ES-I3 (cell line): ENCODE data around the gene KISS1.

ENCODE experiments used
- H3K36me3 ChIP-seq: 2 replicates; pipeline ENCODE4 v1.6.1; 2013; ENCODE audit warnings: mild to moderate bottlenecking, low read length, control low read depth, moderate library complexity; ENCODE audit not compliant: insufficient read depth
- H3K4me1 ChIP-seq: 2 replicates; pipeline ENCODE4 v1.6.1; 2013; ENCODE audit warnings: mild to moderate bottlenecking, control low read depth, low read length; ENCODE audit not compliant: insufficient read depth
- H3K9ac ChIP-seq: 2 replicates; pipeline ENCODE4 v1.6.1; 2013; ENCODE audit warnings: low read depth, mild to moderate bottlenecking, low read length, moderate library complexity
- H3K9me3 ChIP-seq: 2 replicates; pipeline ENCODE4 v1.6.1; 2013; ENCODE audit warnings: mild to moderate bottlenecking, low read length, moderate library complexity; ENCODE audit not compliant: control insufficient read depth, insufficient read depth

The KISS1 gene

DNA sequence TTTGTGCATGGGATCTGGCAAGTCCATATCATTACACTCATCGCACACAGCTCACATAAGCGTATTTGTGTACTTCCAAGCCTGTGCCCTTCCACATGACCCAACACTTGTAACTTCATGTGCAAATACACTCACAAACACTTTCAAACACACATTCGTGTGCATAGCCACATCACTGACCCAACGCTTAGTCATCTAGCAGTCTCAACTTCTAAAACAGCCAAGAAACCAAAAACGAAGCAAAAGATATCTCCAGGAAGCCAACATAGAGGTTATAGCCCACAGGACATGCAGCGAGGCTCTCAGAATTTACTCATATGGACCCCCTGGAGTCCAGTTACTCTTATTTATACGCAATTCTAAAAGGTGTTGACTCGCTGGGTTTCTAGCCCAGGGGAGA lies 28.4 kb upstream of the KISS1 start:
- Histone ChIP-seq H3K9ac (no peak overlapping the region), H3K9me3 (no peaks in the 10 kb centered on the region), H3K4me1 (0 out of 2 replicates have a peak, but pooled peaks cover 3% of the 10 kb centered on the region), H3K36me3 (no peaks in the 10 kb centered on the region)

DNA sequence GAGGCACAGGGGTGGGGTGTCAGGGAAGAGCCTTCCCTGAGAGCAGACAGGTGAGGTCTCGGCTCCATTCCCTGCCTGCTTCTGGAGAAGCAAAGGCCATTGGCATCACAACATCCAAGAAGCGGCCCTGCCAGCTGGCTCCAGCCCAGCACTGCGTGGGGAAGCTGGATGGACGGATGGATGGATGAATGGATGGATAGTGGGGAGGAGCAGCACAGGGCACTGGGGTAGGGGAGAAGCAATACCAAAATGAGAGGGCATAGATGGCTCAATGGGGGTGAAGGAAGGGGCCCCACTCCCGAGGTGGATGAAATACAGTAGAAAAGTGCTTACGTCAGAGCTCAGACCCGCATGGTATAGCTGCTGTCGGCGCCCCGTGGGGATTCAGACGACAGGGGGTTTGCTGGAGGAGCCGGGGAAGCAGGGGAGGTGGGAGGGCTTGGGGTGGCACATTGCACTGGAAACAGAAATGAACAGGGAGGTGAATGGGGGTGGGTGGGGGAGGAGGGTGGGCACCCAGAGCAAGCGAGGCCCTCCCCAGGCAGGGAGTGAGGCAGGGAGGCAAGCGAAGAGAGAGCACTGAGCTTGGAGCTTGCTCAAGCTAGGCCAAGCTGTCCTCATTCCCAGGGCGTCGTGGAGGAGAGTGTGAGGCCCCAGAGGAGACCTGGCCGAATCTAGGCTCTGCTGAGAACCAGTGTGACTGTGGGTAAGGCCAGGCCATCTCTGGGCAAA lies 27.0 kb upstream of the KISS1 start:
- no peak overlapping the region for H3K9ac ChIP-seq
- no peaks in the 10 kb centered on the region for H3K36me3 ChIP-seq
- H3K4me1 ChIP-seq: 0 out of 2 replicates have a peak, but pooled peaks cover 3% of the 10 kb centered on the region
- H3K9me3 ChIP-seq: no peaks in the 10 kb centered on the region

DNA sequence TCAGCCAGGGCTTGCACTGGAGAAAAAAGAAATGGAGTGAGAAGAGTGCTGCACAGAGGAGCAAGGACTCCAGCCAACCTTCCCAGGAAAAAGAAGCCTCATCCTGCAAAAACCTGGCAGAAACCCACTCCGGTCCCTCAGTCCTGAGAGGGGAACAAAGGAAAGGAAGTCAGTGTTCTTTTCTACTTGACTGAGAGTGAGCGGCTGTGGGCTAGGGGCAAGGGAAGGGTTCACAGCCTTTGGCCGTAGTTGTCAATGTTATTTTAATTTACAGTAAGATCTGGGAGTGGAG lies 26.4 kb upstream of the KISS1 start:
- Histone ChIP-seq H3K9ac (no peak overlapping the region), H3K9me3 (no peaks in the 10 kb centered on the region), H3K36me3 (no peaks in the 10 kb centered on the region), H3K4me1 (0 out of 2 replicates have a peak, but pooled peaks cover 3% of the 10 kb centered on the region)

DNA sequence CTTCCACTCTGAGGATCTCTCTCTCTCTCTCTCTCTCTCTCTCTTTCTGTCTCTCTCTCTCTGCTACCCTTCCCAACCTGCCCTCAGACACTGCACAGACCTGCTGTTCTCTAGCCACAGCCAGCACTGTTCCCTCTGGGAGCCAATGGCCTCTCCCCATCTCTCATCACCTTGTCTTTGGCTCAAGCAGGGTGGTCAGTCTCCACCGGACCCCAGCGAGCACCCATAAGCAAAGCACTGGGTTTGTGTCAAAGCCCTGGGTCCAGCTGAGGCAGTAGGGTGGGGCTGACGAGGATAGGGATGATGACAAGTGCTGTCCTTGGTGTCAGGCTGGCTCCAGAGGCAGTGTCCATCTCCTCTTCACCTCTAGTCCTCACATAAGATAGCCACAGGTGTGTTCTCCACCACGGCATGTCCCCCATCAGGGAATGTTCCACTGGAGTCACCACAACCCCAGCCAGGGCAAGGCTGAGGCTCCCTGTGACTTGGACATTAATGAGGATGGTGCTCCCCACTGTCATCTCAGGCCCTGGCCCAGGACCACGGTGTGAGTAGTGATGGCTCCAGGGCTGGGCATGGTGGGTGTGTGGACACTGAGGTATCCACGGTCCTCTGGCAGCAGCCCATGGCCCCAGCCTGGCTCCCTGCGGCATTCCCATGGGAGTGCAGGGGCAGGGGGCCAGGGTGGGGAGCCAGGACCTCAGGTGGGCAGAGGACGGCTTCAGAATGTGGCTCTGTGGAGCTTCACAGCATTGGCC lies 25.9 kb upstream of the KISS1 start:
- H3K36me3 ChIP-seq: no peaks in the 10 kb centered on the region
- no peak overlapping the region for H3K9ac ChIP-seq
- 0 out of 2 replicates have a peak, but pooled peaks cover 3% of the 10 kb centered on the region for H3K4me1 ChIP-seq
- H3K9me3 ChIP-seq: no peaks in the 10 kb centered on the region

DNA sequence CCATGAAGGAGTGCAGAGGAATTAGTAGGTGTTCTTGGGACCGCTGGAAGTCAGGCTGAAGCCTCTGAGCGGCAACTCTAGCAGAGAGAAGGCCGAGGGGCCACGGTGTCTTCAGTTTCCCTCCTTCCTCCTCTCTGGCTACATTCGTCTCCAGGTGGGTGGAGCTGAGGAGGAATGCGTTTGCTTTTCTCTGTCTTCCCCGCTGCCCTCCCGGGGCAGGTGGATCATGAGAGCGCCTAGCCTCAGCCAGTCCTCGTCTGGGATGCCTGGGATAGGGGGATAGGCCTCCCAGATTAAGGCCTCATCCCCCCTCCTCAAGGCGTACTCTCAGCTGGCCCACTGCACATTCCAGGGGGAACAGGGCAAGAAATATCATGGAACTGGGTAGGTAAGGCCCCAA lies 25.0 kb upstream of the KISS1 start:
- H3K36me3 ChIP-seq: no peaks in the 10 kb centered on the region
- H3K9ac ChIP-seq: no peak overlapping the region
- 0 out of 2 replicates have a peak, but pooled peaks cover 3% of the 10 kb centered on the region for H3K4me1 ChIP-seq
- H3K9me3 ChIP-seq: no peaks in the 10 kb centered on the region

DNA sequence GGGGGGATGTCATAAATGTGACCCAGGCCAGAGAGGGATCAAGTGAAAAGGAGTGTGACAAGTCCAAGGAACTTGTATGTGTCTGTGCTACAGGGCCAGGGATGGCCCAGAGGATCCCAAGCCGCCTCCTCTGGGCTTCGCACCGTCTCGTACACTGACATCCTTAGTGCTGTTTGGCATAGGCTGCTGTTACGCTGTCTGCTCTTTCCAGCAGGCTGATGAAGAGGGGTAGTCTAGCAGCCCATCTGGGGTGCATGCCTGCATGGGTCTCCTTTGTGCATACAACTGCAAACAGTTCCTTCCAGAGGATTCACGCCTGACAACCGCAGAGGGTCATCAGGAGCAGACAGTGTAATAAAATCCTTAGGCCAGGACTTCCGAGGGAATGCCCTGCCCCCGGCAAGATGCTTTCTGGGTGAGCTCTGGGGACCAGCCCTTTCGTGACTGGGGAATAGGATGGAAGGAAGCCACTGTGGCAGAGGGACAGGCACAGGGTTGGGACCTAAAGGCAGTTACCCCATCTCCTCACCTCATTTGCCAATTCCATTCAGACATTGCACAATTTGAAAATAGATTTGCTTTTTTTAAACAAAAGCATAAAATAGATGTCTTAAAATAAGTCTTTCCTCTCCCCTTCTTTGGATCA lies 23.8 kb upstream of the KISS1 start:
- H3K9ac ChIP-seq: no peak overlapping the region
- H3K36me3 ChIP-seq: no peaks in the 10 kb centered on the region
- H3K4me1 ChIP-seq: 0 out of 2 replicates have a peak, but pooled peaks cover 3% of the 10 kb centered on the region
- H3K9me3 ChIP-seq: no peaks in the 10 kb centered on the region

DNA sequence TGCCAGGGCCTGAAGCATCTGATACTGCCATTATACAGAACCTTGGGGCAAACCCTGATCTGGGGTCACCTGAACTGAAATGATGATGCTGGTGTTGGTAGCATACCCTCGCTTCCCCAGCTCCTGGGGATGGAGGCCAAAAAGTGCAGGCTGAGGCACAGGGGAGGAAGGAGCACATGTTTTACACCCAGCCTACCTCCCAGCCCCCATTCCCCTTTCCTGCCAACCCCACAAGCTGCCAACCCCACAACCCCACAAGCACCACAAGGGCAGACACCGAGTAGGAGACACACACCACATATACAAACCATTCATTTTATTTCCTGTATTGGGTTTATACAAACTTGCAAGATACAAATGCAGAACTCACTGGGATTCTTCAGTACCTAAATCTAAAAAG lies 22.3 kb upstream of the KISS1 start:
- Histone ChIP-seq H3K36me3 (no peaks in the 10 kb centered on the region), H3K9me3 (no peaks in the 10 kb centered on the region), H3K4me1 (no peaks in the 10 kb centered on the region), H3K9ac (no peak overlapping the region)

DNA sequence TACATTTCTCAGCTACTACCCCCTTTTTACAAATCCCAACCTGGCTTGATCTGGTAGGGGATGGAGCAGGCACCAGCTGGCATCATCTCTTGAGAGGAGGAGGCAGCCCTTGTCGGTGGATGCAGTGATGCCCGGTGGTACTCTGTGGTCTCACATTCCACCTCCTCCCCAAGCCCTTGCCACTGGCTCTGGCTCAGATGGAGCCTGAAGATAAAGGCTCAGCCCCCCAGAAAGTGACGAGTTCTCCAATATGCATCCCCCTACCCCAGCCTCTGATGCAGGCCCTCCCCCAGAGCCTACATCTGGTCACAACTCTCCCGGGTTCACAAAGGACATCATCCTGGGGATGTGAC lies 21.3 kb upstream of the KISS1 start:
- Histone ChIP-seq H3K4me1 (no peaks in the 10 kb centered on the region), H3K9ac (no peak overlapping the region), H3K9me3 (no peaks in the 10 kb centered on the region), H3K36me3 (no peaks in the 10 kb centered on the region)

DNA sequence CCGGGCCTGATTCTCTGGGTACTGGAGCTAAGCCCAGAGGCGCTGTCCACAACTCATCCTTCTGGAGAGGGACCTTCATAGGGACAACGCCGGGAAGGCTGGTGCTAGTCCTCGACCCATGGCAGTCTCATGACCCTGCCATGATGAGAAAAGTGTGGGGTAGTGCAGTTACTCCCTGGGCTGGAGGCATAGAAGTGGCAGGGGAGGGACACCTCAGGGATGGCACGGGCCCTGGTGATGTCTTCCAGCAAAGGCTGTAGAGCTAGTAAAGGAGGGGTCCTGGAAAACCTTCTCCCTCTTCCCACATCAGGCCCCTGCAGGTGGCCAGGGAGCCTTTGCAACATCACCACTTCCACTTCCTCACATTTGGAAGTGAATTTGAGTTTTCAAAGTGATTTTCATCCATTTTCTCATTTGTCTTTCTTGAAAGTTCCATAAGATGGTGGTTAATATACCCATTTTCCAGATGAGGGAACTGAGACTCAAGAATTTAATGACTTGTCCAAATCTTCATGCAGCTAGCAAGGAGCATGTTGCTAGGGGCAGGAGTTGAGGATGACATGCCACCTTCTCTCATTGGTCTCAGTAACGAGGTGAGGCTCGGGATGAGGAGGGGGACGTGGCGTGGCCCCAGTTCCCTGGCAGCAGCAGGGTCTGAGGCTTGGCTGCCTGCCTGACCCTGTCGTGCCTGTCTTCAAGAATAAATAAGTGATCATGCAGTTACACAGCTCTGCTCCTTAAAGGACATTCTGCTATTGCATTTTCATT lies 20.8 kb upstream of the KISS1 start:
- H3K9ac ChIP-seq: no peak overlapping the region
- H3K36me3 ChIP-seq: no peaks in the 10 kb centered on the region
- H3K9me3 ChIP-seq: no peaks in the 10 kb centered on the region
- no peaks in the 10 kb centered on the region for H3K4me1 ChIP-seq

DNA sequence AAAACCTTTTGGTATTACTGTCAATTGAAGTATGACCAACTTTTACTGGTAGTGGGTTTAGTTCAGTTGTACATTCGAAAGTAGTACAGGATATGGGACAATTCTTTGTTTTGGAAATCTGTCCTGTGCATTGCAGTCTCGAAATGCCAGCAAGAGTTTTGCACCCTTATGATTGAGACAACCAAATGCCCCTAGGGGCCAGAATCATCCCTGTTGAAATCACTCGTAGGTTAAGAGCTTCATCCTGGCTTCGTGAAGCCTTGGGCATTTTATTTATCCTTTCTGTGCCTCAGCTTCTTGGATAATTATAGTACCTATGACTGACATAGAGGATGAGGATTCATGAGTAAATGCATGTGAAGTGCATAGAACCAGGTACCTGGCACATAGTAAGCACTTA lies 19.9 kb upstream of the KISS1 start:
- H3K9me3 ChIP-seq: no peaks in the 10 kb centered on the region
- no peak overlapping the region for H3K9ac ChIP-seq
- no peaks in the 10 kb centered on the region for H3K4me1 ChIP-seq
- no peaks in the 10 kb centered on the region for H3K36me3 ChIP-seq

DNA sequence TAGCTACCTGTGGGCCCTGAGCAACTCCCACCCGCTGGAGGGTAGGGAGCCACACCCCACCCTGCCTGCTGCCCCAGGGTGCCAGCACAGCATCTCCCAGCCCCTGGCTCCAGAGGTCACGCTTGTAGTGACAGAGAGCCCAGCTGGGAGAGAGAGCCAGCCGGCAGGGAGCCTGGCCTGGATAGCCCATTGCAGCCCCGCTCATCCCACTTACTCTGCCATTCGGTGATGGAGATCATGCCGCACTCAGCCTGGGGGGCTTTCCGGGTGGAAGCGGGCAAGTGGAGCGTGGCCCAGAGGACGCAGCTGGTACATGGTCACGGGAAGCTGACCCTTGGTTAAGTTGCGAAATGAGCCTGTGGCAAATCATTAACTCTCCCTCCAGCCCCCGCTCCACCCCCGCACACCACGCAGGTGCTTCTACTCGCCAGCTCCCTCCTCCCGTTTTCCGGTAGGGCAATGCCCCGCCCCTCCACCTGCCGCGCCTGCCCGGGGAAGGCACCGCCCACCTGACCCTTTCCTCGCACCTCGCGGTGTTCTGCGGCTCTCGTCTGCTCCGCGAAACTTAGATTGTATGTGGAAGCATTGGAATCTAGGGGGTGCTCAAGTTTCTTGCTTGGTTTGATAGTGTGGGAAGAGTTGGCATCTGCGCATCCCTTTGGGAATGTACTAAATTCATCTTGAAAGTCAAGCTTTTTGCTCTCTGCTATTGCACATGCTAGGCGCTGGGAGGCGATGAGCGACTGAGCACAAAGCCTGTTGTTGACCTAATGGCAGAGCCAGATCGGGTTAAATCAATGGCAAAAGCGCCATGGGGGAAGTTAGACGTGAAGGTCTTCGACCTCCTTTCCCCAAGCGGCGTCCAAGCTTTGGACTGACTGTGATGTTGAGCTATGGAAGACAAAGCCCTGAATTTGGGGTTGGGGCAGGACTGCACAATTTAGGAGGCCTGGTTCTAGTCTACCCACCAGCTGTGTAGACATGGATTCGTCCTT lies 17.7 kb upstream of the KISS1 start, which contains the start of gene GOLT1A:
TSS of gene GOLT1A (minus strand) at position 321 of the 995 bp plus-strand sequence. CDS start at position 239, 82 bp downstream.
- Histone ChIP-seq H3K9me3 (no peaks in the 10 kb centered on the region), H3K4me1 (no peaks in the 10 kb centered on the region), H3K36me3 (no peaks in the 10 kb centered on the region), H3K9ac (peak within 1 kb of the TSS; percentile 51)

DNA sequence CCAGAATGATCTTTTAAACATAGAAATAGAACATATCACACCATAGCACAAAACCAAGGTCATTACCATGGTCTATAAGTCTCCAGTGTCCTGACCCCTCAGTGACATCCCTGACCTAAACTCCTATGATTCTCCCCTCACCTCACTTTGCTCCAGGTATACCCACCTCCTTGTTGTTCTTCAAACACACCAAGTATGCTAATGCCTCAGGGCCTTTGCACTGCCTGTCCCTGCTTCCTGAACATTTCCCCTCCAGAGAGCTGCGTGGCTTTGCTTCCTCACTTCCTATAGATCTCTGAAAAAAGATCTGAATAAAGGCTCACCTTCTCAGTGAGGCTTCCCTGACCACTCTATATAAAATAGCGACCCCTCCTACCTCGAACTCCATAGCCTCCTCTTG lies 16.4 kb upstream of the KISS1 start:
- Histone ChIP-seq H3K36me3 (no peaks in the 10 kb centered on the region), H3K9me3 (no peaks in the 10 kb centered on the region), H3K4me1 (no peaks in the 10 kb centered on the region), H3K9ac (no peak overlapping the region)

DNA sequence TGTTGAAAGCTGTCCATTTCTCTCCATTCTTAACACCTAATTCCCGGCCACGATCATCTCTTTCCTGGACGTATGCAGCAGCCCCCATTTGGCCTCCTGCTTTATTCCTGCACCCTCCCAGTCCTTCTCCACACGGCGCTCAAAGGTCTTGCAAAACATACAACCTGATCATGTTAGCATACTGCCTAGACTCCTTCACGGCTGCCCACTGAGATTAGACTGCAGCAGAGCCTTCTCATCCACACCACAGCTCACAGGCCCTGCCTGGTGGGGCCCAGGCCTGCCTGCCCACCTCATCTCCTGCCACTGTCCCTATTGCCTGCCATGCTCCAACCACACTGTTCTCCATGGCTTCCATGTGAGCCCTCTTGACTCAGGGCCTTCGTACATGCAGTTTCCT lies 14.8 kb upstream of the KISS1 start:
- Histone ChIP-seq H3K9me3 (no peaks in the 10 kb centered on the region), H3K4me1 (no peaks in the 10 kb centered on the region), H3K36me3 (no peaks in the 10 kb centered on the region), H3K9ac (no peak overlapping the region)
